Epithelial cell of prostate (primary cell): ENCODE data around the gene POU2AF2.

Experiments used
- DNase-seq: peaks from one replicate; pipeline ENCODE4 v3.0.0-alpha.2; 2011; ENCODE audit warnings: low read depth, low spot score
- H3K27ac ChIP-seq: fragments of 450-650 bp; 2 replicates; pipeline ENCODE4 v1.5.1; 2017; ENCODE audit warnings: mild to moderate bottlenecking

Gene POU2AF2

DNA sequence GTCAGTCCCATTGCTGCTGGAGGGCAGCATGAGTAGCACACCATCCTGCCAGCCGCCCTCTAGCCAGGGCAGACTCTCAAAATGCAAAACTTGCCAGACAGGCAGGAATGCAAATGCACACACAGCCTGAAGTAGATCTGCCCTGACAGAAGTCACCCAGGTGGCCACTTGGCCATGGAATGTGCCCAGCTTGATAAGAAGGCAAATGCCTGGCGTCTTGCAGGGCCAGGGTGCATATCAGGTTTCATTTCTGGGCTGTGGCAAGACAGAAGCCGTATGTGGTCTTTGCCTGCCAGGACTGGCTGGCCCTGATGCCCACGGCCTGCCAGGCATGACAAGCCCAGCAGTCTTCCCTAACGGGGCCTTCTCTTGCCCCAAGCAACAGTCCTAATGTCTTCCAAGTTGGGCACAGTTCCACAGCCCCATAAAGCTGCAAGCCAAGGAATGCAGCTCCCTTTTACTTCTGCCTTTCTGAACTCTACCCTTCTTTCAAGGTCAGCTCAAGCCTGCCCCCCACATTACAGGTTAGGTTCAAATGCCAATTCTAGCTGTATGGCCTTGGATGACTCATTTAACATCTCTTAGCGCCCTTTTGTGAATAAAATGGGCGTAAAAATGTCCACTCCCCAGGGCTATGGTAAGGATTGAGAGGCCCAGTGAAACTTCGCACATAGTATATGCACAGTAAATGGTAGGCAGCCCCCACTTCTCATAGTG lies 82.5 kb downstream of the POU2AF2 start:
- no peak for DNase-seq
- H3K27ac ChIP-seq: no peak overlapping the region

DNA sequence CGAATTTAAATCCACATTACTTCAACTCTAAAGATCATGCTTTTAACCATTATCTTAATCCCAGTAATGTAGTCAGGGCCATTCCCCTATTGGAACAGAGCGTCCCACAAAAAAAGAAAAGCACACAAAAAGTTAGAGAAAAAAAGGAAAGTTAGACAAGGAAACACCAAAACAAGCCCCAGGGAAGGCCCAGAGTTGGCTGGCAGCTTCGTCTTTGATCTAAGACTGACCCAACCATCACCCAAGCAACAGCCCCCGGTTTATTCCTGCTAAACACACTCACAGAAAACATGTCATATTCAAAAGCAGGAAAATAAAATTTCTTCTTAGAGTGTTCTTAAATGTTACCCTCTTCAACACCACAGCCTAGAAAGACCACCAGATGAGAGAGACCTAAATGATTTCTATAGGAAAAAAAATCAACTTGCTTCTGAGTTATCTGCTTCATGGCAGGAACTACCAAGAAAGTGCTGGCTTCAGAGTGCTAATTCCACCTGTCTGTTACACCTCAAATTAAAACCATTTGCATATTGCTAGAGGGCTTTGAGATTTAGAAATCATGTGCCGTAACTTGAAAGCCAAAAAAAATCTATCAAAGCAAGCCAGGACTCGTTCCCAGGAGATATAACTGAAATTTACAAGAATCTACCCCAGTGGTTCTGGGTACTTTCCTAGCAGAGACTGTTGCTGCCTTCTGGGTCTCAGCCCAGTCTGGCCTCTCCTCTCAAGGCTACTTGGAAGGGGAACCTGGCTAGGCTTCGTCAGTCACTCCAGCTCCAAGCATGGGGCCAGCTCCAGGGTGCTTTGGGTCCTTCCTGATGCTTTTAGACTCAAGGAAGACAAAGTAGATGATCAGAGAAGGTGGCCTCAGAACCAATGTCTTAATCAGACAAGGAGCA lies 84.0 kb downstream of the POU2AF2 start:
- DNase-seq: no peak
- H3K27ac ChIP-seq: no peak overlapping the region

DNA sequence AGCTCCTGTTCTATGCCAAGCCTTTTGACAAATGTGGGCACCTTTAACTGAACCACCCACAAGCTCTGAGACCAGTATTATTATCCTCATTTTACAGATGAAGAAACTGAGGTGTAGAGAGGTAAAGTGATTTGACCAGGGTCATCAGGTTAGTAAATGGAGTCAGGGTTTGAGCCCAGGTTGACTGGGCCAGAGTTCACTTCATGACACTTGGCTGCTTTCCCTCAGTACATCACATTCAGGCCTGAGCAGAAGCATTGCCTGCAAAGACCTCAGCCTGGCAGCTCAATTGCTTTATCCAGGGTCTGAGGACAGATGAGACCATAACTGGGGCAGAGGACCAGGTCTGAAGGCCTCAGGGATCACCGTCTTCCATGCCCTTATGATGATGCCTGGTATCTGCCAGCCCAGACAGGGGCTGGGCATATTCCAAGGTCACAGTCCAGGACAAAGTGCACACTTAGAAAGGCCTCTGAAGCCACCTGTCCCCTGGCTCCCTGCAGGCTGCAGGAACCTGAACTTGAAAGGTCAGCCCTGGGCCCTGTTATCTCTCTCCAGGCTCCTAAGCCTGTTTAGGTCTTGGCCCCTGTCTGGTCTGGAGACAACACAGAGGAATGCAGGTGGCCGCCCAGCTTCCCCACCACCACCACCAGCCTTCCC lies 84.8 kb downstream of the POU2AF2 start:
- H3K27ac ChIP-seq: no peak overlapping the region
- no peak for DNase-seq

DNA sequence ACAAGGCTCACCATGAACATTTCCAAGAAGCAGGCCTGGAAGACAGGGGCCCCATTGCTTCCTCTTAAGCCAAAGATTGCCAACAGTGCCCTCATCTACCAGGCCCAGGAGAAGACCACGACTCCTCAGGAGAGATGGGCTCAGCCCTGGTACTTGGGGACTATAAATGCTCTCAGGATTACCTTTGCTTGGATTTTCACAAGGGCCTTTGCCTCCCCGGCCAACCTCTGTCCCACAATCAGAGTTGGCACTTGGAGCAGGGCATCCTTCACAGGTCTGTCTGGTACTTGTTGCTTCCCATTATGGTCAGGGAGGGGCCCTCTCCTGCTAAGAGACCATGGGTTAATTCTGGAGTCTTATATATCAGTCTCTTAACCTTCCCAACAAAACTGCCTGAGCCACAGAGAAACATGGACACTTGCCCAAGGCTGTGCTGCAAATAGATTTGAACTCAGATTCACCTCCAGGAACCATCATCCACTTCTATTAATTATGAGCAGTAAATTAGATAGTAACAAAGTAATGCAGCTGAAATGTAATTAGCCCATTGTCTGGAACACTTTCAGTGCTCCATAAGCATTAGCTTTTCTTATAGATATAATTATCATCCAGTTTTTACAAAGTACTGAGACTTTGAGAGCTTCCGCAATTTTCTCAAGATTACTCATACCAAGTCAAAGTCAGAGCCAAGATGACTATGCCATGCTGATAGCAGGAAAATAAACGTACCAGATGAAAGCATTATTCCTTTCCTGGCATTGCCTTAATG lies 86.4 kb downstream of the POU2AF2 start:
- DNase-seq: no peak
- no peak overlapping the region for H3K27ac ChIP-seq

DNA sequence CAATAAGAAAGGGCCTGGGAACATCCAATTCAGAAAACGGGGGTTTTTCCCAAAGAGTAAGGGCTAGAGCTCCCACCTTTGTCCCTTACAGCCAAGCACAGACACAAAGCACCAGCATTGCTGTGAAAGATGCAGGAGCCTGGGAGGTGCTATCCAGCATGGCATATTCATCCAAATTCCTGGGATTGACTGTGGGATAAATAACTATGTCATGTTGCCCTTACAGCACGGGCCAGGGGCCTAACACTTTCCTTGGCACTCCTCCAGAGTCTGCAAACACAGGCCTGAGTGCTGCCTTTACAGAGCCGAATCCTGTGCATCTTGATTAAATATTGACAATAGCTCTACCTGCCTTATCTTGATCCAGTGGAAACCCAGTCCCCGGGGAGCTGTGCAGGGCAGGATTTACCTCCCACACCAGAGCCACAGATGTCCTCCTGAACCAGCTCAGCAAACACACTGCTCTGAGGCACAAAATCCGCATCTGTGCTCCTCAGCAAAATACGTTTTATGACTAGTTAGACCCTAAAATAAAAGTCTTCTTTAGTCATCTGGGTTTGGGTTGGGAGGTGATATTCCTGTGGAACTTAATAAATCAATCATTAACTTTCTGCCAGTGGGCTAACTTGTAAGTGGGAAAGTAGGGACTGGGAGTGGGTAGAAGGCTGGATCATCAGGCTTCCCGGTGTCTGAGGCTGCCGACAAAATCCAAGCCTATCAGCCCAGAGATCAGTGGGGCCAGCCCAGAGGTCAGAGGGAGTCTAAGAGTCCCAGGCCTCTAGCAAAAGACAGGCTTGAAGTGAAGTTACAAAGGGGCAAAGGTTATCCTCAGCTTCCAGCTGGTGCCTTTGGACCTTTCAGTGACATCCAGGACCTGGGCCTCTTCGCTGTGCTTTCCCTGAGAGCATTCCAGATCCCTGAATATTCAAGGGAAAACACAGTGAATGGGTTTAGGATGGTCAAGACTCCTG lies 89.3 kb downstream of the POU2AF2 start:
- DNase-seq: no peak

DNA sequence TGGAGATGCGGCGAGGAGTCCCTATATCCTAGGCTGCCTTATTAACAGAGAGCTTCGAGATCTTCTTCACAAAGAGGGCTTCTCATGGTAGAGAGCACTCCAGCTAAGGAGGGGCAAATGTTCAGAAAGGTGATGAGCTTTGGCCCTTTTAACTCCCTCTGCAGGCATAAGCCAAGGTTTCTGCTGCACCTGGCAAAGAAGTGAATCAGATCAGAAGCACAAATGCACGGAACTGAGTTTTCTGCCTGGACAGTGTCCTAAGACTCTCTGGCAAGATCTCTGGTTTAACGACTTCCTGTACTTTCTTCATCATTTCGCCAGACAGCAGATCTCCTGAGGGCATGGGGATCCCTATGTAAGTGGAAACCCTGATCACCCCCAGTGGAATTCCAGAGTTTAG lies 90.0 kb downstream of the POU2AF2 start:
- no peak for DNase-seq
- no peak overlapping the region for H3K27ac ChIP-seq

More for the DNA sequence above, 89.3 kb downstream of the POU2AF2 start:
- H3K27ac ChIP-seq: no peak overlapping the region
